GM13977 (cell line): Measurements from ENCODE around the gene SLC25A26.
"Not testable (repeated sequence)": the region's sequence is repeated elsewhere in the genome, so short reads cannot be mapped to it uniquely, and the experiment has no call there.

ENCODE experiments used
- DNase-seq: peaks from one replicate; pipeline ENCODE4 v3.0.0; 2012; ENCODE audit warnings: low spot score
- in situ Hi-C: fragments of 300-500 bp; cut with MboI; formaldehyde crosslinking; loops from one replicate; pipeline ENCODE4 v1.12.0; 2022; ENCODE audit warnings: low sequenced_read_pairs, low pct_unique_long_range_greater_than_20kb, mixed read lengths, inconsistent platforms; ENCODE audit not compliant: unreplicated experiment
- TF ChIP-seq, protein P1 (sequence below): IDR thresholded peaks from 2 replicates; pipeline ENCODE4 v1.5.1; 2012; ENCODE audit warnings: mild to moderate bottlenecking, control low read depth; ENCODE audit not compliant: insufficient read depth; ENCODE audit errors: extremely low read depth, missing control alignments

SLC25A26 gene

GRCh38 chr3:66302288-66302687 is 81.5 kb downstream of the SLC25A26 start:
- TF ChIP-seq, protein P1, sequence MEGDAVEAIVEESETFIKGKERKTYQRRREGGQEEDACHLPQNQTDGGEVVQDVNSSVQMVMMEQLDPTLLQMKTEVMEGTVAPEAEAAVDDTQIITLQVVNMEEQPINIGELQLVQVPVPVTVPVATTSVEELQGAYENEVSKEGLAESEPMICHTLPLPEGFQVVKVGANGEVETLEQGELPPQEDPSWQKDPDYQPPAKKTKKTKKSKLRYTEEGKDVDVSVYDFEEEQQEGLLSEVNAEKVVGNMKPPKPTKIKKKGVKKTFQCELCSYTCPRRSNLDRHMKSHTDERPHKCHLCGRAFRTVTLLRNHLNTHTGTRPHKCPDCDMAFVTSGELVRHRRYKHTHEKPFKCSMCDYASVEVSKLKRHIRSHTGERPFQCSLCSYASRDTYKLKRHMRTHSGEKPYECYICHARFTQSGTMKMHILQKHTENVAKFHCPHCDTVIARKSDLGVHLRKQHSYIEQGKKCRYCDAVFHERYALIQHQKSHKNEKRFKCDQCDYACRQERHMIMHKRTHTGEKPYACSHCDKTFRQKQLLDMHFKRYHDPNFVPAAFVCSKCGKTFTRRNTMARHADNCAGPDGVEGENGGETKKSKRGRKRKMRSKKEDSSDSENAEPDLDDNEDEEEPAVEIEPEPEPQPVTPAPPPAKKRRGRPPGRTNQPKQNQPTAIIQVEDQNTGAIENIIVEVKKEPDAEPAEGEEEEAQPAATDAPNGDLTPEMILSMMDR: no peak
- DNase-seq: no peak
- in situ Hi-C loops: no loop called here

GRCh38 chr3:66303491-66303901 is 82.7 kb downstream of the SLC25A26 start:
- in situ Hi-C loops: no loop called here
- TF ChIP-seq, protein P1: no peak
- DNase-seq: no peak

DNA sequence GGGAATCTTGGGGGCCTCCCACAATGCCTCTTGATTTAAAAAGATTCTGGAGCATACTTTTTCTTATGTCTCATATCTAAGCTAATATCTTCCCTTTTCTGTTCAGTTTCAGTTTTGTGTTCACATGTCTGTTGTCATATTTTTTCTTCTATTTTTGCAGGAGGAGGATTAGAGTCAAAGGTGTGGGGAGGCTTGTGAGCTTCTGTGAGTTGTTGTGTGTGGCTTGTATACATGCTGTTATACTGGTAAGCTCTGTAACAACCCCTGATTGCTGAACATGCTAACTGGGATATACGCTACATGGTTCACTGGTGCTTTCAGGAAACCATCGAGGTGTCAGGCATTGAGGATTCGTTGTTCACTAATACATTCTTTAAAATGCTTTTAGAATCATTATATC is 83.5 kb downstream of the SLC25A26 start:
- DNase-seq: no peak
- in situ Hi-C loops: no loop called here

GRCh38 chr3:66306086-66306485 is 85.3 kb downstream of the SLC25A26 start:
- in situ Hi-C loops, DNase-seq: not testable (repeated sequence)

More for the DNA sequence above, 83.5 kb downstream of the SLC25A26 start:
- TF ChIP-seq, protein P1: no peak

DNA sequence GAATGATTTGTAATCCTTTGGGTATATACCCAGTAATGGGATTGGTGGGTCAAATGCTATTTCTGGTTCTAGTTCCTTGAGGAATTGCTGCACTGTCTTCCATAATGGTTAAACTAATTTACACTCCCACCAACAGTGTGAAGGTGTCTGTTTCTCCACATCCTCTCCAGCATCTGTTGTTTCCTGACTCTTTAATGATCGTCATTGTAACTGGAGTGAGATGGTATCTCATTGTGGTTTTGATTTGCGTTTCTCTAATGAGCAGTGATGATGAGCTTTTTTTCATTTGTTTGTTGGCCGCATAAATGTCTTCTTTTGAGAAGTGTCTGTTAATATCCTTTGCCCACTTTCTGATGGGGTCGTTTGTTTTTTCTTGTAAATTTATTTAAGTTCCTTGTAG is 86.2 kb downstream of the SLC25A26 start:
- DNase-seq, in situ Hi-C loops: not testable (repeated sequence)

DNA sequence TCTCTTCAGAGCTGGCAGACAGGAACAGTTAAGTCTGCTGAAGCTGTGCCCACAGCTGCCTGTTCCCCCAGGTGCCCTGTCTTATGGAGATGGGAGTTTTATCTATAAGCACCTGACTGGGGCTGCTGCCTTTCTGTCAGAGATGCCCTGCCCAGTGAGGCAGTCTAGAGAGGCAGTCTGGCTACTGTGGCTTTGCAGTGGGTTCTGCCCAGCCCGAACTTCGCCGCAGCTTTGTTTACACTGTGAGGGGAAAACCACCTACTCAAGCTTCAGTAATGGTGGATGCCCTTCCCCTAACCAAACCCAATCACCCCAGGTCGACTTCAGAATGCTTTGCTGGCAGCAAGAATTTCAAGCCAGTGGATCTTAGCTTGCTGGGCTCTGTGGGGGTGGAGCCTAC is 91.2 kb downstream of the SLC25A26 start:
- TF ChIP-seq, protein P1: no peak
- DNase-seq: no peak
- in situ Hi-C loops: no loop called here

GRCh38 chr3:66314455-66314854 is 93.7 kb downstream of the SLC25A26 start:
- no peak for DNase-seq
- in situ Hi-C loops: no loop called here
- TF ChIP-seq, protein P1: no peak

DNA sequence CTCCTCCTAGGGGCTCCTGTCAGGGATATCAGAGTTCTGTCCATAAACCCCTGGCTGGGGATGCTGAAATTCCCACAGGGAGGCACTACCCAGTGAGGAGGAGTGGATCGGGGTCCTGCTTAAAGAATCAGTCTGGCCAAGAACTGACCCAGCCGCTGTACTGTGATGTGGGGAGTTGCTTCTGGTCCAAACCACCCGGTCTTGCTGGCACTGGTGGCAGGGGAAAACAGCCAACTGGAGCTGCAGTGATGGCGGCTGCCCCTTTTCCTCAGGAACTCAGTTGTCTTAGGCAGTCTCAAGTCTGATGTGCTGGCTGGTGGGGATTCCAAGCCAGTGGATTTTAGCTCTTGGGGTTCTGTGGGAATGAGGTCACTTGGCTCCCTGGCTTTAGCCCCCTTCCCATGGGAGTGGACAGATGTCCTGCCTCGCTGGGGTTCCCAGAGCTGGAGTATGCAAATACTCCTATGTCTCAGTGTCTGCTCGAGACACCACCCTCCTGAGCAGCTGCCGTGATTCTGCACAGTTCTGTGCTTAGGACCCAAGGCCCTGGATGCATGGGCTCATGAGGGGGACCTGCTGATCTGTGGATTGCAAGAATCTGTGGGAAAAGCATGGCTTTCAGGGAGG is 97.1 kb downstream of the SLC25A26 start:
- in situ Hi-C loops: no loop called here

More for the DNA sequence above, 97.1 kb downstream of the SLC25A26 start:
- no peak for DNase-seq
- TF ChIP-seq, protein P1: no peak
